Neuronal stem cell (in vitro differentiated cells): ENCODE results near the gene CC2D1A.
A peak's percentile ranks its signal among the peaks of the same experiment; 100 is the strongest.

Source experiments
- DNase-seq: peaks from one replicate; pipeline ENCODE4 v3.0.0-alpha.2; 2013; ENCODE audit warnings: low spot score
- H2AFZ ChIP-seq: one replicate; pipeline ENCODE4 v1.6.1; 2013; ENCODE audit warnings: mild to moderate bottlenecking, low read length, inconsistent platforms
- H2AK5ac ChIP-seq: 2 replicates; pipeline ENCODE4 v1.6.1; 2013; ENCODE audit warnings: low read depth, mild to moderate bottlenecking, inconsistent platforms, low read length, moderate library complexity, mixed read lengths
- H2BK120ac ChIP-seq: 2 replicates; pipeline ENCODE4 v1.6.1; 2013; ENCODE audit warnings: low read depth, mild to moderate bottlenecking, inconsistent platforms, low read length, moderate library complexity, mixed read lengths
- H2BK12ac ChIP-seq: one replicate; pipeline ENCODE4 v1.6.1; 2013; ENCODE audit warnings: low read length, inconsistent platforms
- H2BK15ac ChIP-seq: 2 replicates; pipeline ENCODE4 v1.6.1; 2013; ENCODE audit warnings: mild to moderate bottlenecking, low read length, inconsistent platforms, mixed read lengths
- H2BK5ac ChIP-seq: one replicate; pipeline ENCODE4 v1.6.1; 2013; ENCODE audit warnings: inconsistent platforms, mild to moderate bottlenecking, low read length, moderate library complexity
- H3K14ac ChIP-seq: one replicate; pipeline ENCODE4 v1.6.1; 2013; ENCODE audit warnings: low read length, inconsistent platforms
- H3K18ac ChIP-seq: 2 replicates; pipeline ENCODE4 v1.6.1; 2013; ENCODE audit warnings: low read length, inconsistent platforms
- H3K23ac ChIP-seq: 2 replicates; pipeline ENCODE4 v1.6.1; 2013; ENCODE audit warnings: low read depth, mild to moderate bottlenecking, mixed read lengths, low read length, inconsistent platforms; ENCODE audit not compliant: poor library complexity
- H3K27ac ChIP-seq: replicated peaks from 3 replicates; pipeline ENCODE4 v1.5.1; 2013; ENCODE audit warnings: low read length, inconsistent platforms
- H3K27me3 ChIP-seq, 3 experiments: 2 replicates each; pipeline ENCODE4 v1.6.1; 2013; ENCODE audit warnings: low read length in 3 of 3, mild to moderate bottlenecking in 2 of 3, inconsistent platforms in 1 of 3, low read depth in 1 of 3, mixed read lengths in 1 of 3, moderate library complexity in 1 of 3; ENCODE audit not compliant: control insufficient read depth in 3 of 3, insufficient read depth in 3 of 3
- H3K36me3 ChIP-seq, 2 donors: replicated peaks in 1 of 2; 2 replicates each; pipeline ENCODE4 v1.6.1; 2013; ENCODE audit warnings: low read length in 2 of 2; ENCODE audit not compliant: control insufficient read depth in 2 of 2, insufficient read depth in 2 of 2
- H3K4ac ChIP-seq: 2 replicates; pipeline ENCODE4 v1.6.1; 2013; ENCODE audit warnings: inconsistent platforms, mild to moderate bottlenecking, low read length, moderate library complexity
- H3K4me1 ChIP-seq, 2 donors: 1 replicate in 1 of 2; 2 replicates in 1 of 2; pipeline ENCODE4 v1.6.1; 2013; ENCODE audit warnings: low read length in 2 of 2, low read depth in 1 of 2; ENCODE audit not compliant: control insufficient read depth in 2 of 2, insufficient read depth in 1 of 2
- H3K4me2 ChIP-seq: one replicate; pipeline ENCODE4 v1.6.1; 2013; ENCODE audit warnings: mild to moderate bottlenecking, low read length, inconsistent platforms; ENCODE audit not compliant: insufficient read depth, poor library complexity, severe bottlenecking
- H3K4me3 ChIP-seq, 2 donors: 2 replicates each; pipeline ENCODE4 v1.5.1; 2013; ENCODE audit warnings: low read length in 2 of 2, mild to moderate bottlenecking in 2 of 2, inconsistent platforms in 1 of 2, moderate library complexity in 1 of 2
- H3K79me1 ChIP-seq: one replicate; pipeline ENCODE4 v1.6.1; 2013; ENCODE audit warnings: low read depth, mild to moderate bottlenecking, inconsistent platforms, low read length, moderate library complexity
- H3K9ac ChIP-seq: one replicate; pipeline ENCODE4 v1.6.1; 2013; ENCODE audit warnings: mild to moderate bottlenecking, low read depth, low read length, inconsistent platforms; ENCODE audit not compliant: poor library complexity
- H3K9me3 ChIP-seq, 2 donors: replicated peaks in 1 of 2; 2 replicates each; pipeline versions ENCODE3 to v1.6.1; 2013; ENCODE audit warnings: low read length in 2 of 2, mild to moderate bottlenecking in 2 of 2, inconsistent platforms in 1 of 2, low read depth in 1 of 2, mixed read lengths in 1 of 2, moderate library complexity in 1 of 2; ENCODE audit not compliant: control insufficient read depth in 2 of 2, insufficient read depth in 1 of 2
- H4K8ac ChIP-seq: one replicate; pipeline ENCODE4 v1.6.1; 2013; ENCODE audit warnings: low read depth, mild to moderate bottlenecking, inconsistent platforms, low read length, moderate library complexity
- H4K91ac ChIP-seq: one replicate; pipeline ENCODE4 v1.6.1; 2013; ENCODE audit warnings: low read length, low read depth, mild to moderate bottlenecking, inconsistent platforms; ENCODE audit not compliant: poor library complexity
- WGBS, 2 donors: extraction: QIAGEN DNeasy Blood & Tissue Kit; methylation state at CpG; one replicate each; pipeline ENCODE4 v1.1.7; 2013; ENCODE audit warnings: missing lambda C conversion rate in 2 of 2, mixed read lengths in 1 of 2; ENCODE audit not compliant: insufficient read length in 2 of 2, insufficient replicate concordance in 1 of 2; ENCODE audit errors: extremely low coverage in 2 of 2; 5-methylcytosine and 5-hydroxymethylcytosine counted together

The CC2D1A gene

DNA sequence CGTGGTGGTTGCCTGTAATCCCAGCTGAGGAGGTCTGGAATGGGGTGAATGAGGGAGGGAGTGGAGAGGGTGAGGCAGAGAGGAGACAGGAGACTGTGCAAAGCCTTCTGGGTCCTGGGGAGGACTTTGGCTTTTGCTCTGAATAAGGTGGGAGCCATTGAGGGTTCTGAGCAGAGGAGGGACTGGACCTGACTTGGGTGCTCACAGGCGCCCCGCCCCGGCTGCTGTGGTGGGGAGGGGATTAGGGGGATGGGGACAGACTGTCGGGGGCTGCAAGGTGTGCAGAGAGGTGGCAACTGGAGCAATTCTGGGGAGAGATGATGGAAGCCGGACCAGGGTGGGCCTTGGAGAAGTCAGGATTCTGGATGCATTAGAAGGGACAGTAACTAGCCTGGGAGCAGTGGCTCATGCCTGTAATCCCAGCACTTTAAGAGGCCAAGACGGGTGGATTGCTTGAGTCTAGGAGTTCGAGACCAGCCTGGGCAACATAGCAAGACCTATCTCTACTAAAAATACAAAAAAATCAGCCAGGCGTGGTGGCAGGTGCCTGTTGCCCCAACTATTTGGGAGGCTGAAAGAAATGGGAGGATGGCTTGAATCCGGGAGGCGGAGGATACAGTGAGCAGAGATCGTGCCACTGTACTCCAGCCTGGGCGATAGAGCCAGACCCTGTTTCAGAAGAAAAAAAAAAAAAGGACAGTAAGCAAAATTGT is 45.2 kb upstream of the CC2D1A start:
- no peak overlapping the region for H4K91ac ChIP-seq
- no peaks in the 10 kb centered on the region for H3K36me3 ChIP-seq
- no peak overlapping the region for H3K4me3 ChIP-seq
- peak overlapping the region; percentile 17 for H3K18ac ChIP-seq
- H2BK5ac ChIP-seq: no peak overlapping the region
- H3K27ac ChIP-seq: no peak overlapping the region
- H3K4ac ChIP-seq: no peak overlapping the region
- DNase-seq: no peak
- no peak overlapping the region for H3K9ac ChIP-seq
- H3K79me1 ChIP-seq: no peaks in the 10 kb centered on the region
- H2BK12ac ChIP-seq: no peak overlapping the region
- peak overlapping the region; percentile 79 for H2BK15ac ChIP-seq
- no peaks in the 10 kb centered on the region for H3K9me3 ChIP-seq
- peak overlapping the region; percentile 93 for H2AK5ac ChIP-seq
- no peak overlapping the region for H4K8ac ChIP-seq
- no peak overlapping the region for H3K4me2 ChIP-seq
- peak overlapping the region; percentile 97 for H2AFZ ChIP-seq
- H3K4me1 ChIP-seq: peaks cover 9 to 11% of the 10 kb centered on the region in 2 donors
- peaks cover under 1 to 20% (median 20%) of the 10 kb centered on the region in 3 experiments for H3K27me3 ChIP-seq
- H3K23ac ChIP-seq: no peak overlapping the region
- H3K14ac ChIP-seq: no peak overlapping the region
- WGBS, 2 donors: no CpG with 5 or more reads among the region's 13 CpGs
- H2BK120ac ChIP-seq: no peak overlapping the region

DNA sequence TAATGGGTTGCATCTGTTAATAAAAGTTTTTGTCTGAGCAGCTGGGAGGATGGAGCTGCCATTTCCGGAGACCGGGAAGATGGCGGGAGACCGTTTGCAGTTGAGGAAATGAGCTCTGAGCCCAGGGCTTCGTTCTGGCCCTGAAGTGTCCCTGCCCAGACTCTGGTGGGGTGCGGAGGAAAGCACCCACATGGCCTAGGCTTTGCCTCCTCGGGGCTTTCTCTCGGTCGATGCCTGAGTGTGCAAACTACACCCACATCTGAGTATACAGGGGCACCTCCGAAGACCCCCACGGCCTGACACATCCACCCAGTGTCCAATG is 44.6 kb upstream of the CC2D1A start:
- peak overlapping the region; percentile 95 for H2BK12ac ChIP-seq
- no peaks in the 10 kb centered on the region for H3K36me3 ChIP-seq
- no peak overlapping the region for H3K4me2 ChIP-seq
- peak overlapping the region; percentile 97 for H2AFZ ChIP-seq
- no peak overlapping the region for H3K27ac ChIP-seq
- peak overlapping the region; percentile 79 for H2BK15ac ChIP-seq
- H3K18ac ChIP-seq: peak overlapping the region; percentile 90
- peak overlapping the region; percentile 93 for H2AK5ac ChIP-seq
- H3K23ac ChIP-seq: peak overlapping the region; percentile 85
- peak overlapping the region; percentile 93 for H2BK5ac ChIP-seq
- peaks cover under 1% of the 10 kb centered on the region for H3K79me1 ChIP-seq
- no peak overlapping the region for H3K9ac ChIP-seq
- WGBS, 2 donors: no CpG with 5 or more reads among the region's 11 CpGs
- H3K4me3 ChIP-seq: no peak overlapping the region
- no peak for DNase-seq
- H4K91ac ChIP-seq: peak overlapping the region; percentile 99
- peaks cover 5 to 25% (median 25%) of the 10 kb centered on the region in 3 experiments for H3K27me3 ChIP-seq
- no peak overlapping the region for H3K14ac ChIP-seq
- peaks cover 11 to 14% of the 10 kb centered on the region in 2 donors for H3K4me1 ChIP-seq
- H3K4ac ChIP-seq: peak overlapping the region; percentile 84
- peak overlapping the region; percentile 73 for H2BK120ac ChIP-seq
- H3K9me3 ChIP-seq: peaks cover 0 to under 1% of the 10 kb centered on the region in 2 donors
- no peak overlapping the region for H4K8ac ChIP-seq

DNA sequence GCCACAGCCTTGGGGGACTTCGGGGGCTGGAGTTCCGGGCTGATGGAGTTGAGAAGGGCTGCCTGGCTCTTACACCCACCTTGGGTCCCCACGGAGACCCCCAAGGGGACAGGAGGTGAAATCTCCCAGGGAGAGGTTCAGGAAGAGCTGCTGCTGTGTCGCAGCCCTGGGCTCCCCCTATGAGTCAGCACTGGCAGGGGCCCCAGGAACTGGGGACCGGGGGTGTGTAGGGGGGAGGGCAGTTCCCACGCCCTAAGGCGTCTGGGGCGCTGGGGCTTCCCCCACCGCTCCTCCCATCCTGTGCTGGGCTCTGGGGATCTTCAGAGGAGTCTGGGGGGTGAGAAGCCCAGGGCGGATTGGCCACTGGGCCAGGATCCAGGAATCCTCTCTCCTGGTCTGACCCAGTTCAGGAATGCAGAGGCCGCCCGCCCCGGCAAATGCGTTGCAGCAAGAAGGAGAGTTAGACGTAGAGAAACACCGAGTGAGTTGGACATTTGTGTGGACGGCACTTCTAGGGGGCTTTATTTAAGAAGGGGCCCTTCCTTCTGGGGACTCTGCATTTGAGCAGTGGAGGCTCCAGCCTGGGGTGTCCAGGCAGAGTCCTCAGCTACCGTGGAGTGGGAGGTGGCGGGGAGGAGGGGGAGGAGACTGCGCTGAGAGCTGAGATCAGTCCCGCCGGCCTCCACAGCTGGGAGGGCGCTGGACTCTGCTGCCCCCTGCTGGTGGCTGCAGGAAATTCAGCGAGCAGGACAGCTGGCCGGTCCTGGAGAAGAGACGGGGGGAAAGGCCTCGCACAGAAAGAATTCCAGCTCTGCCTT is 44.1 kb upstream of the CC2D1A start:
- H4K8ac ChIP-seq: no peak overlapping the region
- H2BK15ac ChIP-seq: peak overlapping the region; percentile 79
- H2AFZ ChIP-seq: peak overlapping the region; percentile 97
- peak overlapping the region; percentile 61 for H3K4me2 ChIP-seq
- peak overlapping the region; percentile 93 for H2BK5ac ChIP-seq
- peaks cover 4% of the 10 kb centered on the region for H3K79me1 ChIP-seq
- no peaks in the 10 kb centered on the region for H3K36me3 ChIP-seq
- H3K9ac ChIP-seq: no peak overlapping the region
- peak overlapping the region; percentile 95 for H2BK12ac ChIP-seq
- peak overlapping the region; percentile 35 to 58 for H3K4me3 ChIP-seq
- no peak overlapping the region for H3K27ac ChIP-seq
- peaks cover 12 to 15% of the 10 kb centered on the region in 2 donors for H3K4me1 ChIP-seq
- H3K27me3 ChIP-seq: peaks cover 8 to 31% (median 31%) of the 10 kb centered on the region in 3 experiments
- no CpG with 5 or more reads among the region's 27 CpGs for WGBS, 2 donors
- peaks cover 0 to 4% of the 10 kb centered on the region in 2 donors for H3K9me3 ChIP-seq
- peak overlapping the region; percentile 63 for H3K14ac ChIP-seq
- H4K91ac ChIP-seq: peak overlapping the region; percentile 99
- H2BK120ac ChIP-seq: peak overlapping the region; percentile 73
- H2AK5ac ChIP-seq: peak overlapping the region; percentile 93
- peak overlapping the region; percentile 85 for H3K23ac ChIP-seq
- peak overlapping the region; percentile 84 for H3K4ac ChIP-seq
- peak overlapping the region; percentile 90 for H3K18ac ChIP-seq
- peak; percentile 88 for DNase-seq
